Lung (tissue), 12 donors: ENCODE measurements around the gene NAV2. TPM values are rescaled to one million over a fixed set of nuclear protein-coding genes. Genes with fewer than 3 reads are reported as not detected.

Experiments used
- ATAC-seq: fragments of 200-7000 bp; cut with Tn5 transposase; one replicate; pipeline ENCODE4 v1.9.1; 2020; ENCODE audit warnings: moderate number of reproducible peaks; ENCODE audit not compliant: insufficient read depth, low FRiP score
- DNase-seq, 3 donors: peaks; one replicate each; pipeline ENCODE4 v3.0.0-alpha.2; 2013 to 2017
- H3K27ac ChIP-seq, 2 donors: one replicate each; pipeline ENCODE4 v1.5.1; 2013; ENCODE audit warnings: mild to moderate bottlenecking in 2 of 2, moderate library complexity in 2 of 2, control low read depth in 1 of 2, inconsistent platforms in 1 of 2, low read depth in 1 of 2, low read length in 1 of 2
- H3K27me3 ChIP-seq, 3 donors: one replicate each; pipeline ENCODE4 v1.5.1; 2013; ENCODE audit warnings: low read length in 2 of 3; ENCODE audit not compliant: control insufficient read depth in 3 of 3, insufficient read depth in 3 of 3
- H3K36me3 ChIP-seq, 4 donors: one replicate each; pipeline ENCODE4 v1.5.1; 2013; ENCODE audit warnings: low read length in 4 of 4, mild to moderate bottlenecking in 1 of 4, moderate library complexity in 1 of 4; ENCODE audit not compliant: control insufficient read depth in 4 of 4, insufficient read depth in 4 of 4
- H3K4me1 ChIP-seq, 5 donors: one replicate each; pipeline ENCODE4 v1.5.1; 2013; ENCODE audit warnings: low read length in 5 of 5, mild to moderate bottlenecking in 2 of 5, moderate library complexity in 1 of 5; ENCODE audit not compliant: control insufficient read depth in 5 of 5, insufficient read depth in 5 of 5
- H3K4me3 ChIP-seq: one replicate; pipeline ENCODE4 v1.5.1; 2013; ENCODE audit warnings: mild to moderate bottlenecking, control low read depth, moderate library complexity
- H3K9ac ChIP-seq, 2 donors: one replicate each; pipeline ENCODE4 v1.5.1; 2013; ENCODE audit warnings: low read length in 2 of 2, control low read depth in 1 of 2; ENCODE audit not compliant: insufficient read depth in 1 of 2
- H3K9me3 ChIP-seq, 4 donors: one replicate each; pipeline ENCODE4 v1.5.1; 2013; ENCODE audit warnings: low read length in 3 of 4, mild to moderate bottlenecking in 1 of 4, moderate library complexity in 1 of 4; ENCODE audit not compliant: control insufficient read depth in 4 of 4, insufficient read depth in 3 of 4
- WGBS, 2 donors: extraction: QIAGEN DNeasy Blood & Tissue Kit; methylation state at CpG; one replicate each; pipeline ENCODE4 v1.1.7; 2013; 5-methylcytosine and 5-hydroxymethylcytosine counted together
- polyA plus RNA-seq, 2 donors: library from polyadenylated mRNA; stranded (reverse); fragments of 200-250 nt; gene quantifications; one replicate each; pipeline ENCODE4 v1.2.1, GENCODE V29; 2013
- total RNA-seq, 2 donors: library from RNA; depleted of rRNA in 1 of 2; stranded (reverse); fragments of >200 nt in 1 of 2; gene quantifications; one replicate each; pipeline ENCODE4 v1.2.1, GENCODE V29; 2014 to 2021
- TF ChIP-seq, protein P1 (sequence below): IDR thresholded peaks from 2 replicates; pipeline ENCODE4 v1.5.1; 2012; ENCODE audit warnings: mild to moderate bottlenecking; ENCODE audit errors: control extremely low read depth, extremely low read depth
- donor health status: control.
- donor health status: control.
- donor health status: Bipolar disorder and iron deficiency.
- donor health status: healthy.
- donor health status: DM: yes; HTN: yes; CAD: no.

NAV2 gene
- total and polyA plus RNA-seq, 4 donors, result 6.8 to 47.9 (median 20.2) TPM

DNA sequence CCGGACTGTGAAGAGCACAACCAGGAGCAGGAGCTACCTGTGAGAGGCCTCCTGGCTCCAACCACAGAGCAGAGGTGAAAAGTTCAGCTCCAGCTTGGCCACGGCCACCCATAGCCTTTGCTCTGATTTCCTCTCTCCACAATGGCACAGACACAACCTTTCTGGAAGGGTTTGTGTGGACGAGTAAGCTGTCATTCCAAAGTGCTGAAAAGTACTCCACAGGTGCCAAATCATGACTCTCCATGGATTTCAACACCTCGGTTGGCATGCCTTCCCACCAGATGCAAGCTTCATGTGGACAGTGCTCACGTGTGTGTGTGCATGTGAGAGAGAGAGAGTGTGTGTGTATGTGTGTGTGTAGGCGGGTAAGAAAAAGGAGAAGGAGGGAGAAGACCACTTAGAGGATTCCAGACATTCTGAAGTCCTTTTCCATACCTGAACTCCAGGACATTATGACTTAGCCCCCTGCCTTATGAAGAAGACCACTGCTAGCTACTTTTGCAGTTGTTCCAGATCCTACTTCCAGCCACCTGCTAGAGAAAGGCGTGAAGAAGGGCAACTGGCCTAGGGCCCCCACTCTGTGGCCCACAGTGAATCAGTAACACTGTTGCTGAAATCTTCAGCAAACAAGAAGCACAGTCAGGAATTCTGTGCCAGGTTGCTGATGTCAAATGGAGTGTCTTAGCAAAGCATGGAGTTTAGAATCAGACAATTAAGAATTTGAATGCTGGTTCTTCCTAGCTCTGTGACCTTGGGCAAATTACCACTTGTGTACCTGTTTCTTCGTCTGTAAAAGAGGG is 13.9 kb upstream of the NAV2 start:
- no peaks in the 10 kb centered on the region for H3K27me3 ChIP-seq
- peak overlapping the region in 1 of 2 donors; percentile 69 for H3K27ac ChIP-seq
- TF ChIP-seq, protein P1, sequence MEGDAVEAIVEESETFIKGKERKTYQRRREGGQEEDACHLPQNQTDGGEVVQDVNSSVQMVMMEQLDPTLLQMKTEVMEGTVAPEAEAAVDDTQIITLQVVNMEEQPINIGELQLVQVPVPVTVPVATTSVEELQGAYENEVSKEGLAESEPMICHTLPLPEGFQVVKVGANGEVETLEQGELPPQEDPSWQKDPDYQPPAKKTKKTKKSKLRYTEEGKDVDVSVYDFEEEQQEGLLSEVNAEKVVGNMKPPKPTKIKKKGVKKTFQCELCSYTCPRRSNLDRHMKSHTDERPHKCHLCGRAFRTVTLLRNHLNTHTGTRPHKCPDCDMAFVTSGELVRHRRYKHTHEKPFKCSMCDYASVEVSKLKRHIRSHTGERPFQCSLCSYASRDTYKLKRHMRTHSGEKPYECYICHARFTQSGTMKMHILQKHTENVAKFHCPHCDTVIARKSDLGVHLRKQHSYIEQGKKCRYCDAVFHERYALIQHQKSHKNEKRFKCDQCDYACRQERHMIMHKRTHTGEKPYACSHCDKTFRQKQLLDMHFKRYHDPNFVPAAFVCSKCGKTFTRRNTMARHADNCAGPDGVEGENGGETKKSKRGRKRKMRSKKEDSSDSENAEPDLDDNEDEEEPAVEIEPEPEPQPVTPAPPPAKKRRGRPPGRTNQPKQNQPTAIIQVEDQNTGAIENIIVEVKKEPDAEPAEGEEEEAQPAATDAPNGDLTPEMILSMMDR, result no peak
- ATAC-seq, result no peak
- peaks cover 0 to 33% (median 20%) of the 10 kb centered on the region in 5 donors for H3K4me1 ChIP-seq
- no peak overlapping the region for H3K4me3 ChIP-seq
- WGBS, 2 donors, result 79 to 80% methylated on average over 8 of the region's 8 CpGs
- peak in 1 of 3 donors; percentile 10 for DNase-seq
- H3K9me3 ChIP-seq, result no peaks in the 10 kb centered on the region
- no peak overlapping the region for H3K9ac ChIP-seq
- no peaks in the 10 kb centered on the region for H3K36me3 ChIP-seq

DNA sequence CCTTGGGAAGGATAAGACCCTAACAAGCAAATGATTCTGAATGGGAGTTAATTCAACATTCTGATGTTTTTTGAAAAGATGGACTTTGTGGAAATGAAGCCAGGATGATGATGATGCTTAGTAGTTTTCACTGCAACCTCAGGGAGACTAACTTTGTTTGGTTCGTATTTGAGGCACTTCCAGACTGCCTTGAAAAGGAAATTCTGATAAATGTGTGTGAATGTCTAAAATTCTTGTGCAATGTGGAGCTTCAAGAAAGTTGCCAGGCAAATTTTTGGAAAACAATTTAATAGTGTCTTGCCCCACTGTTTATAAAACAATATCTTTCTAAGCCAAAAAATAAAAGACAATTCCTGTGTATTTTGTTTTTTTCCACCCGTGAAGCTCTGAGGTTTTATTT is 11.2 kb upstream of the NAV2 start:
- no peak for ATAC-seq
- no peaks in the 10 kb centered on the region for H3K27me3 ChIP-seq
- no peaks in the 10 kb centered on the region for H3K9me3 ChIP-seq
- DNase-seq, result peak in 2 of 3 donors; percentile 56 to 64
- H3K9ac ChIP-seq, result no peak overlapping the region
- no peak overlapping the region for H3K4me3 ChIP-seq
- H3K27ac ChIP-seq, result no peak overlapping the region
- WGBS, 2 donors, result 73 to 82% methylated on average over 2 of the region's 2 CpGs
- H3K36me3 ChIP-seq, result no peaks in the 10 kb centered on the region
- TF ChIP-seq, protein P1, result no peak
- H3K4me1 ChIP-seq, result peaks cover 0 to 38% (median 24%) of the 10 kb centered on the region in 5 donors

DNA sequence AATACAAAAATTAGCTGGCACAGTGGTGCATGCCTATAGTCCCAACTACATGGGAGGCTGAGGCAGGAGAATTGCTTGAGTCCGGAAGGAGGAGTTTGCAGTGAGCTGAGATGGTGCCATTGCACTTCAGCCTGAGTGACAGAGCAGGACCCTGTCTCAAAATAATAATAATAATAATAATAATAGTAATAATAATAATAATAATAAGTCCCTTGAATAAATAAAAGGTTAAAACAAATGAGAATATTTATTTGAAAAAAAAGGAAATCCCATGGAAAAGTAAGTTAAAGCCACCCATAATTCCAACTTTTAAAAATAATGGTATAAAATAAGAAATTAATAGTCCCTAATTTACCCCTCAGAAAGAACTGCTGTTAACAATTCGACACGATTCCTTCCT is 10.0 kb upstream of the NAV2 start:
- ATAC-seq, result no peak
- Histone ChIP-seq H3K4me1 (peaks cover 0 to 36% (median 22%) of the 10 kb centered on the region in 5 donors), H3K27me3 (no peaks in the 10 kb centered on the region), H3K4me3 (no peak overlapping the region), H3K27ac (no peak overlapping the region), H3K9ac (no peak overlapping the region), H3K9me3 (no peaks in the 10 kb centered on the region), H3K36me3 (no peaks in the 10 kb centered on the region)
- 96 to 99% methylated on average over 3 of the region's 3 CpGs for WGBS, 2 donors
- TF ChIP-seq, protein P1, result no peak
- DNase-seq, result no peak
